LHCN-M2 (cell line): ENCODE results near the gene BCL7C. TPM values are rescaled to one million over a fixed set of nuclear protein-coding genes. Genes with fewer than 3 reads are reported as not detected.
A peak's percentile ranks its signal among the peaks of the same experiment; 100 is the strongest.
"Not testable (repeated sequence)": the region's sequence is repeated elsewhere in the genome, so short reads cannot be mapped to it uniquely, and the experiment has no call there.

Source experiments
- DNase-seq: peaks from one replicate; pipeline ENCODE4 v3.0.0-alpha.2; 2012; ENCODE audit warnings: low read depth
- polyA plus RNA-seq: library from polyadenylated mRNA; unstranded; fragments of >200 nt; gene quantifications from one replicate; pipeline ENCODE4 v1.2.1, GENCODE V29; 2012; ENCODE audit warnings: missing spikeins
- total RNA-seq: library from RNA; depleted of rRNA; stranded (reverse); fragments of >200 nt; gene quantifications from 2 replicates; pipeline ENCODE4 v1.2.3, GENCODE V29; 2014; rRNA removed

Gene BCL7C
- total RNA-seq = 71.5 and 74.5 TPM in 2 replicates
- polyA plus RNA-seq = 57.9 TPM

DNA sequence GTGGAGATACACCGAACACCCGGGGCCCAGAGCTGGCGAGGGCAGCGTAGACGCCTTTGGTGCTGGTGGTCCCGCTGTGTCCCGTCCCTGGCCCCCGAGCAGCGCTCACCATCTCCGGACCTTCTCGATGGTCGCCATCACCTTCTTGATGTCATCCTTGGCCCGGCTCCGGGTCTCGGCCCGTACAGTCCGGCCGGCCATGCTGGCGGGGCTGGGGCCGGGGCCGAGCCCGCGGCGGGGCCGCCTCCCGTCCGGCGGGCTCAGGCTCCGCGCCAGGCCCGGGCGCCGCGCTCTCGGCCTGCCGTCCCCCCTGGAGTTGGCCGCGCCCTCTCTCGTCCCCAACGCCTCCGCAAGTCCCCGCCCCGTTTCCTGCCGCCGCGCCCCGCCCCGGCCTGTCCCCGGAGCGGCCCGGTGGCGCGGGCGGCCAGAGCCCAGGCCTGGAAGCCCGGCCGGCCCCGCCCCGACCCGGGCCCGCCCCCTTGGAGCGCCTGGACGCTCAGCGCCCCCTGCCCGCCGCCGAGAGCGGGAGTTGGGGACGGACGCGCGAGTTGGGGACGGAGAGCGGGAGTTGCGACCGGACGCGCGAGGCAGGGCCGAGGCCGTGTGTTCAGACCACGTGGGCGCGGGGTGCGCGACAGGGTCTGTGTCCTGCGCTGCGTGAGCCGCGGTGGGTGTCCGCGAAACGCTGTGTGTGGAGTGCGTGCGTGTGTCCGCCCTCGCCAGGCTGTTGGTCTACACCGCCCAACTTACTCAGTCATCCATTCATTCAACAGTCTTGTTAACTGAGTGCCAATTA lies at the start of gene BCL7C:
Gene BCL7C, minus strand, starts transcription at position 334 of the 796 bp plus-strand sequence. Its CDS starts 133 bp downstream, at position 201.
- DNase-seq = peak; percentile 79

DNA sequence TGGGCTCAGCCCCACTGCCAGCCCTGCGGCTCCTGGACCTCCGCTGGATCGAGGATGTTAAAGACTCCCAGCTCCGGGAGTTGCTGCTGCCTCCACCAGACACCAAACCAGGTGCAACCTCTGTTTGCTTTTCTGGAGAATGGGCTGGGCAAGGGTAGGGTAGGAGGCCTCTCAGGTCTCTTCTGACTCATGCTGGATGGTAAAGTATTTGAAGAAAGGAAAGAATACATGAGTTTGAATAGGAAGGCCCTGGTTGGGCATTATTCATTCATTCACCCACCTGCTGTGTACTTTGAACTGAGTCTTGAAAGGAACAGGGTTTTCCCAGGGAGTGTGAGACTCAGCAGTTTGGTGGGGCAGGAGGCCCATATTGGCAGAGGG lies 48.5 kb upstream of the BCL7C start:
- no peak for DNase-seq

DNA sequence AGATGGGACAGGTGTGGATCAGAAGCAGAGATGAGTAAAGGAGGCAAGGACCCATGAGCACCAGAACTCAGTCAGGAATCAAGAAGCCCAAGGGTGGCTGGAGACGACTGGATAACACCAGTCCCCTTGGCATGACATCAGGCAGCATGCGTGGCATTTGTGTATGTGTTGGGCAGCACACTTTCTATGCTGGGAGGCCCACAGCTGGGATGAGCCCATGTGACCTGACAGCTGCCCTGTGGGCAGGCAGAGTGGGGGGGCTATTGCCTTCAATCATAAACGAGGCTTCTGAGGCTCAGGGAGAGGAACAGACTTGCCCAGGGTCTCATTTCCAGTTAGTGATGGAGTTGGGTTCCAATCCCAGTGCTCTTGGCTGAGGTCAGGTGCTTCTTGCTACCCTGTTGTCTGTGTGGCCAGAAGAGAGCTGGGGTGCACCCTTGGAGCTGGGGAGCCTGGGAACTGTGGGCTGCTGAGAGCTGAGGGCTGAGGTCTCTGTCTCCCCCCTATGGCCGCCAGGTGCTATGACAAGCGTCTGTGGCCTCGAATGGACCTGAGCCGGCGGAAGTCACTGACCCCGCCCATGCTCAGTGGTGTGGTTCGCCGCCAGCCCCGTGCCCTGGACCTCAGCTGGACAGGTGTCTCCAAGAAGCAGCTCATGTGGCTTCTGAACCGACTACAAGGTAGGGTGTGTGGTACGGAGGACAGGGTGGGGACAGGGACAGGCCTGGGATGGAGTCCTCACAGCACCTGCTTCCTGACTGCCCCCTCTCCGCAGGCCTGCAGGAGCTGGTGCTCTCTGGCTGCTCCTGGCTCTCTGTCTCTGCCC lies 47.9 kb upstream of the BCL7C start:
- peak; percentile 79 for DNase-seq

DNA sequence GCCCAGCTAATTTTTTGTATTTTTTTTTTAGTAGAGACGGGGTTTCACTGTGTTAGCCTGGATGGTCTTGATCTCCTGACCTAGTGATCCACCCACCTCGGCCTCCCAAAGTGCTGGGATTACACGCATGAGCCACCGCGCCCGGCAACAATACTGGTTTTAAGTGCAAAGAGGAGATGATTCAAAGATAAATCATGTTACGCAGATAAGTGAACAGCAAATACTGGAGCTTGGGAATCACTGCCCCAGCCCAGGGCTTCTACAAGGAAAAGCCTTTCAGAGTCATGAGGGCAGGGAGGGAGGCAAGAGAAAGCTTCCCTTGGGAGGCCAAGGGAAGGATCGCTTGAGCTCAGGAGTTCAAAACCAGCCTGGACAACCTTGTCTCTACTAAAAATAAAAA lies 45.7 kb upstream of the BCL7C start:
- DNase-seq = not testable (repeated sequence)

DNA sequence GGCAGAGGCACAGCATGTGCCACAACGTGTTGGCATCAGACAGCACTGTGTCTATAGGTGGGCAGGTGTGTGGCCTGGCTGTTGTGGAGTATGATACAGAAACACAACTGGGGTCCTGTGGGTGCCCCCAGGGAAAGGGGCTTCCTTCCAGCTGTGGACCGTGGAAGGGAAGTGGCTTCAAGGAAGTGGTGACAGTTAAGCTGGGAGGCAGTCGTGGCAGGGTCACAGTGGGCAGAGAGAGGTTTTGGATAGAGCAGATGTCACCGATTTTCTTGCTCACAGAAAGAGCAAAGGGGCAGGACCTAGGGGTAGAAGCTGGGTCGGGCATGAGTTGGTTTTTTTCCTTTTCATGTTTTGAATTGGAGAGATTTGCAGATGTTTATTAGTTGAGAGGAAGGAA lies 43.8 kb upstream of the BCL7C start:
- no peak for DNase-seq

DNA sequence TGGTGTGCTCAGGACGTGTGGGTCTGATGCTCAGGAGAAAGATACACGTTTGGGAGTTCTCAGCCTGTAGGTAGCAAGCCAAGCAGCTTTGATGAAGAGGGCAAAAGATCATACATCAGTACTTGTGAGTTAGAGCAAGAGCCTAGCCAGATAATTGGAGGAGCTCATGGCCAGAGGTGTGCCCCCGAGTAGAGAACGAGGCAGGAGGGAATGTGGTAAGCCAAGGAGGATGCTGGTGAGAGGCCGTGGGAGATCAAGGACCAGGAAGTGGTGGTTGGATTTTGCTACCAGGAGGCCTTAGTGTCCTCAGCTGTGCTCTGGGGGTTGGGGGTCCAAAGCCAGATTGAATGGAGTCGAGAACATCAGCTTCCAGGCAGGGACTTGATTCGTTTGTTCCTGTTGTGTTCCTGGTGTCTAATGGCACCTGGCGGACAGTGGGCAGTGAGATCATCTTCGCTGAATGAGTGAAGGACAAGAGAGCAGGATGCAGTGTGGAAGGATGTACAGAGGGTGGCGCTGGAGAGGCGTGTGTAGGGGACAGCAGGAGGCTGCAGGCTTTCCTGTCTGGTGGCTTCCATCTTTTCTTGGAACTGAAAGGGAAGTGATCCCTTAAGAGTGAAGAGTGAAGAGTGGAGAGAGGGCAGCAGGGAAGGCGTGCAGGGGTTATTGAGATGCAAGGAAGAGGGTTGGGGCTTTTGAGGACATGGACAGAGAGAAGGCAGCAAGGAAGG lies 41.1 kb upstream of the BCL7C start:
- peak; percentile 55 for DNase-seq

DNA sequence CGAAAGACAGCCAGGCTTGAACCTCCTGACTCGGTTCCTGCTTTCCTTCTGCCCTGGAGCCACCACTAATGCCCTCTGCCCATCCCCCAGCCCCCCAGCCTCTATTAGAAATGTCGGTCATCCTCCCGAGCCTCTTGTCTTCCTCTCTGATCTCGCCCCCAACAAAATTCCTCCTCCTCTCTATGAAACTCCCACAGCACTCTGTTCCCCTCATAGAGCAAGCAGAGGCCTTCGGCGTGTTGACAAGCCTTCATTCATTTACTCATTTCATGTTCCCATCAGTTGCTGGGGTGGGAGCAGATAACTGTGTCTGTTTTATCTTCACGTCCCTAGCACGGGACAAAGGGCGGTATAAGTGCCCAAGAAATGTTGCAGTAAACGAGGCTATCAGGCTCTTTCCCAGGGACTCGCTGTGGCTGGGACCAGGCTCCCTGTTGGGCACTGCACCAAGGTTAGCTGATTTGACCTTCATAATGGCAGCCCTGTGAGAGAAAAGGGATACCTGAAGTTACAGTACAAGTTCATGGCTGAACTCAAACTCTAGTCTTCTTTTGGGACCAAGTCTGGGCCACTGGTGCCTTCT lies 37.3 kb upstream of the BCL7C start:
- DNase-seq = no peak

DNA sequence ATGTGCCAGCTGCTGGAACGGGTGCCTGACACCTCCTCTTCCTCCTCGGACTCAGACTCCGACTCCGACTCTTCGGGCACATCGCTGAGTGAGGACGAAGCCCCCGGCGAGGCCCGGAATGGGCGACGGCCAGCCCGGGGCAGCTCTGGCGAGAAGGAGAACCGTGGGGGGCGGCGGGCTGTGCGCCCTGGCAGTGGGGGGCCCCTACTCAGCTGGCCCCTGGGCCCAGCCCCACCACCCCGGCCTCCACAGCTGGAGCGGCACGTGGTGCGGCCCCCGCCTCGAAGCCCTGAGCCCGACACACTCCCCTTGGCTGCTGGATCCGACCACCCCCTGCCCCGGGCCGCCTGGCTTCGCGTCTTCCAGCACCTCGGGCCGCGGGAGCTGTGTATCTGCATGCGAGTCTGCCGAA lies 36.3 kb upstream of the BCL7C start:
- no peak for DNase-seq

DNA sequence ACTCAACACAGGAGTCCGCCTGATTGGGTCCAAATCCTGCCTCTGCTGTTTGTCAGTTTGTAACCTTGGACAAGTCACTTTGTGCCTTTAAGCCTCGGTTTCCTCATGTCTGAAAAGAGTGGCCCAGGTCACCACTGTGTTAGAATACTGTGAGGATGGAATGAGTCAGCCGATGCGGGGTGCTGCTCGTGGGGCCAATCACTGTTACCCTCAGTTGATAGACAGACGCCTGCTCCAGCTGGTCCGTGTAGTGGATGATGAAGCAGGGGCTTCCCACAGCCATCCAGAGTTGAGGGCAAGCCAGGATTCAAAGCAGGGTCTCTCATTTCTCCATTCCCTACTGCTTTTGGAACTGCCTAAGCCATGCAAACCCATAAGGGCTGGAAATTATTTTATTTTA lies 35.3 kb upstream of the BCL7C start:
- no peak for DNase-seq

DNA sequence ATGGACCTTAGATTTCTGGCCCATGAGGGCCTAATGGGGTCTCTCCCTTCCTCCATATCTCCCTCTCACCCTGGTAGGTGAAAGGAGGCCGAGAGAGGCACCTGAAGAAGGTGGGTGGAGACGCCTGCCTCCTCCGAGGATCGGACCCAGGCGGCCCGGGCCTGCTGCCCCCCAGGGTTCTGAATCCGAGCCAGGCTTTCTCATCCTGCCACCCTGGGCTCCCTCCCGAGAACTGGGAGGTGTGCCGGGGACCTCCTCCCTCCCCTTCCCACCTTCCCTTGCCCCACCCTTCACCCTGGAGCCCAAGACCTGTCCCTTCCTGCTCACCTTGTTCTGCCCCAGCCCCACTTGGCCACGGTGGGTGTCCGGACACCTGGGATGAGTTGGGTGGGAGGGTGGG lies 34.5 kb upstream of the BCL7C start:
- DNase-seq = no peak

DNA sequence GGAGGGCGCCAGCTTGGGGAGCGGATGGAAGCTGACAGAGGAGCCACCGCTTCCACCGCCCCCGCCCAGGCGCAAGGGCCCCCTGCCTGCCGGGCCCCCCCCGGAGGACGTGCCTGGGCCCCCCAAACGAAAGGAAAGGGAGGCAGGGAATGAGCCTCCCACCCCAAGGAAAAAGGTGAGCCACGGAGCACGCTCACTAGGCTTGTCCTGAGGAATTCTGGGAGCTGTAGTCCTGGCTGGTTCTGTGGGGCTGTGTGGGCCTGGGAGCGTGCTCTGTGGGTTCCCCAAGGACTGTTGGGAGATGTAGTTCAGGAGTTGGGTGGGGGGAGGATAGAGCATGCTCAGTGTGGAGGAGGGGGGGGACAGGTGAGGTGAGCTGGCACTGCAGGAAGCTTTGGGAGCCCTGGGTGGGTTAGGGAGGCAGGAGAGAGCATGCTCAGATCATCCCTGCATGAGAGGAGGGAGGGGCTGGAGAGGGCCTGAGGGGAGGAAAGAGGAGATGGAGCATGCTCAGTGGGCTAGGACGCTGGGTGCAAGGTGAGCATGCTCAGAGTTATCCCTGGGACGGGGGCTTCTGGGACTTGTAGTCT lies 34.0 kb upstream of the BCL7C start:
- DNase-seq = peak; percentile 57

DNA sequence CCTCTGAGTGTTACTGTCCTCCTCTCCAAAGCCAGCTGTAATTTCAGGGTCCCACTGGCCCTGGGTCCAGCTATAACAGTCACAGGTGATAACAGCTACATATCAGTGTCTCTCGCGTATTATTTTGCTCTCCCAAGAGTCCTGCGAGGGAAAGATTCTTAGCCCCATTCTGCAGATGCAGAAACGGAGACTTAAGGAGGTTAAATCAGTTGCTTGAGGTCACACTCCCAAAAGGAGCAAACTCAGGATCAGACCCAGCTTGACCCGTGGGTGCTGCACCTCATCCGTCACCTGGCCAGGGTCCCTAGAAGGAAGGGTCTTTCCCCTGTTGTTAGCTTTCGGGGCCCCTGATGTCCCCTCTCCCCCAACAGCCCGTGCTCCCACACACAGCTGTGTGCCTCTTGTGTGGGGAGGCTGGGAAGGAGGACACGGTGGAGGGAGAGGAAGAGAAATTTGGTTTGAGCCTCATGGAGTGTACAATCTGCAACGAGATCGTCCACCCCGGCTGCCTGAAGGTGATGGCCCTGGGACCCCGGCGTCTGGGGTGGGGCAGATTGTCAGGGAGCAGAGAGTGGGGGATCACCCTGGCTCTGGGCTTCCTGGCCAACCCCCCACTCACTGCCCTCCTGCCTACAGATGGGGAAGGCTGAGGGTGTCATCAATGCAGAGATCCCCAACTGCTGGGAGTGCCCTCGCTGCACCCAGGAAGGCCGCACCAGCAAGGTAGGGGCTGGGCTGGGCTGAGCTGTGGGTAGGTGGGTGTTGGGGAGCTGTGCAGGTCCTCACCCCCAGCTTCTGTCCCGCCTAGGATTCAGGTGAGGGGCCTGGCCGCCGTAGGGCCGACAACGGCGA lies 33.3 kb upstream of the BCL7C start:
- no peak for DNase-seq

DNA sequence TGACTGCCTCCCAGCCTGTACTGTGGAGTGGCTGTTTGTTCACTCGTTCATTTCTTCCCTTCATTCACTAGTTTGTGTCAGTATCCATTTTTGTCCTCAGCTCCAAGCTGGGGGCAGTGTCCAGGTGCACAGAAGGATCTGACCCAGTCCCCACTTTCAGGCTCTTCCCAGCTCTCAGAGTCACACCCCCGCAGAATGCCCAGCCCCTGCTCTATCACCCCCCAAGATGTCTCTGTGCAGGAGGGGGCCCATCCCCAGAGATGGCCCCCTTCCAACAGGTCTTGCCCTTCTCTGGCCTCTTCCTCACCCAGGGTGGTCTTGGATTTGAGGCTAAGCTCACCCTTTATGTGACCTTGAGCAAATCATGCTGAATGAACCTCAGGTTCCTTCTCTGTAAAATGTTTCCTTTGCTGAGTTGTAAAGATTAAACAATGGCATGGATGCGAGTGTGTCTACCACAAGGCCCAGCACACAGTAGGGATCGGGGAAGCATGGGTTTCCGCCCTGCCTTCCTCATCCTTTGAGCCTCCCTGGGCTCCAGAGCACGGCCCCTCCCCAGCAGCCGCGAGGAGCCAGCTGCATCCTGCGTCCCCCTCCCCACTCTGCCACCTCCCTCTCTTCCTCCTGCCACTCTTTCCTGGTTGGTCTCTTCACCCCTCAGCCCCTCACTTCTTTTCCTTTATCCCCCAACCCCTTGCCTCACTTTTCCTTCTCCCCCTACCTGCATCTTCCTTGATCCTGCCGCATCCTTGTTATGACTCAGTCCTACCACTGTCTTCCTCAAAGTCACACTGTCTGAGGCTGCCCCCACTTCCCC lies 32.3 kb upstream of the BCL7C start:
- no peak for DNase-seq

DNA sequence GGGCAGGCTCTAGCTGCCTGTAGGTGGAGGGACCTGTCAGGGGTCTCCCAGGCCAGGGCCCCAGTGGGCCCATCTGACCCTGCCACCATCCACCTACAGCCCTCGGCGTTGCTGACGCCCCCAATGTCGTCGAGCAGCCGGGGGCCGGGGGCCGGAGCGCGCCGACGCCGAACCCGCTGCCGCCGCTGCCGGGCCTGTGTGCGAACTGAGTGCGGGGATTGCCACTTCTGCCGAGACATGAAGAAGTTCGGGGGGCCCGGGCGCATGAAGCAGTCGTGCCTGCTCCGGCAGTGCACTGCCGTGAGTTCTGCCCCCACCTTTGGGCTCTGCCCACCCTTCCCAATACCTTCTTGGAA lies 31.7 kb upstream of the BCL7C start:
- no peak for DNase-seq

DNA sequence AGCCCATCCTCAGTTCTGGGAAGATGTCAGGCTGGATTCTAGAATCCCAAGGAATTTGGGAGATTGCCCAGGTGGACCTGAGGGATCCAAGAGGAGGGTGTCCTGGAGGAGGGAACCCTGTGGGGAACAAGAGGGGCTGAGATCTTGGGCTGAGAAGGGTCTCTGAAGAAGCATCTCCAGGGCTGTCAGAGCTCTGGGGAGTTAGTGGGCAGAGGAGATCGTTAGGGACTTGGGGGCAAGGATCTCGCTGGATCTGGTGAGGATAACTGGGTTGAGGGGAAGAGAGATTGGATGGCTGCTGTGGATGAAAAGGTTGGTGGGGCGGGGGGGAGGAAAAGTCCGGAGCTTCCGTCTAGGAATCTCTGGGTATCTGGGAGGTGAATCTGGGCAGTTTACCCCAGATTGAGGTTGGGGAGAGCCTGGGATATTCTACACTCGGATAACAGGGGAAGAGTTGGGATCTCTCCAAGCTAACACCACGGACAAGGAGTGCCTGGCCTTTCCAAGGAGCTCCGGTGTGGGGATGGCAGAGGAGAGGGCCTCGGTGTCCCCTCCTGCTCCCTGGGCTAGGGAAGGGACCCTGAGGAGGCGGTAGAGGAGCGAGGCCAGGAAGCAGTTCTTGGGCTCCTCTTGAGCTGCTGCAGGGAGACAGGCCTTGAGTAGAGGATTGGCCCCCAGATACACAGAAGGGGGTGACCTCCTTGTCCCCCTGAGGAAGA lies 31.2 kb upstream of the BCL7C start:
- no peak for DNase-seq

DNA sequence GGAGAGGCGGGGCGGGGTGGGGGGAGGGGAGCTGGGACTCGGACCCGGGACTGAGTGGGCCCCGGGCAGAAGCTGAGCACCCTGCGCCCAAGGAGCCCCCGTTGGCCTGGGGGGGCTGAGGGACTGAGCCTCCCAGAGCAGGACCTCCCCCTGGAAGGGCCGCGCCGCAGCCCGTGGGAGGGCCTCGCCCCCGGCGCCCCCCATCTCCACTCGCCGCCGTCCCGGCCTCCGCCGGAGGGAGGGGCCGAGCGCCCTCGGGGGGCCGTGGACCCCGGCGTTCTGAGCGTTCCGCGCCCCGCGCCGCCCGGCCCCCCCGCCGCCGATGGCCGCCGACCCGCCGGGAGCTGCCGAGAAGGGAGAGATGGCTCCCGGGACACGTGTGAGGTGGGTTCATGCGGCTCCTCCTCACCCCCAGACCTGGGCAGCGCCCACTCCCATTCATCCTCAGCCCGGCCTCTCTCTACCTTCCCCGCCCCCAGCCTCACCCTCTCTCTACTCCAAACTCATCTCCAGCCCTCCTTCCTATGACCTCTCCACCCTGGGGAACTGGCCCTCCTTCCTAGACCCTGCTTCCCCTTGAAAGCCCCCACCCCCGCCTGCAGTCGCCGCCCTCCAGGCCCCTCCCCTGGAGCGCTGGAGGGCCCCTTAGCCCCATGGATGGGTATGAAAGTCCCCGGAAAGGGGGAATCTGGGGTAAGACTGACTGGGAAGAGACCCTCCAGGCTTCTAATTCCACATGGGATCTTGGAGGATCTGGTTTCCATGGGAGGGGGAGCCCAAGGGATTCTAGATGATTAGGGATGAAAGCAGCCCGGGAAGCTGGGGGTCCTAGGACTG lies 30.4 kb upstream of the BCL7C start:
- no peak for DNase-seq

DNA sequence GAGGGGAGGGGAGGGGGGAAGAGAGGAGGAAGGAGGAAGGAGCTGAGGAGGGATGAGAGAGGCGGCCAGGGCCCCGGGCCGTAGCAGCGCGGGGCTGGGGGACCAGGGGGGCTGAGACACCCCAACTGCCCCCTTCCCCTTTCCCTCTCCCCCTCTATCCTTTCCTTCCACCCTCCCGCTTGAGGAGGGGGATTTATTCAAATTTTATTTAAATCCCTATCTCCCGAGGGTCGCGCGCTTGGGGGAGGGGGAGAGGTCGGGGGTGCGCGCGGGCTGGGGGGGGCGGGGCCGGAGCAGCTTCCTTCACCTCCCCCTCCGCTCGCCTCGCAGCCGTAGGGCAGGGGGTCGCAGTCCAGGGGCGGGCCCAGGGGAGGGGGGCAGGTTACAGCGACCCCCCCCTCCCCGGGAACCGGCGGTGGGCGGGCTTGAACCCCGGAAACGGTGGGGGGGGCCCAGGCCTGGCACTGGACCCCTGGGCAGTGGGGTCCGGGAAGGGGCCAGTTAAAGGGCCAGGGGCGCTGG lies 29.7 kb upstream of the BCL7C start, which contains the start of gene FBXL19:
Gene FBXL19, plus strand, starts transcription at position 19 of the 522 bp plus-strand sequence. CDS start 2,183 bp downstream, outside the sequence.
- no peak for DNase-seq
